ENCODE results near the gene CYP2A7. TPM values are rescaled to one million over a fixed set of nuclear protein-coding genes. Genes with fewer than 3 reads are reported as not detected.
"Not testable (repeated sequence)": the region's sequence is repeated elsewhere in the genome, so short reads cannot be mapped to it uniquely, and the experiment has no call there.

CYP2A7 gene
- not detected for total RNA-seq (2013)
- polyA plus RNA-seq = not detected
- not detected in 2 replicates for polyA minus RNA-seq
- total RNA-seq = 0 to 0.35 (median 0) reads per million in 11 experiments

GRCh38 chr19:40882062-40882461 is at the start of gene CYP2A7:
Gene CYP2A7, minus strand, starts transcription at chr19:40882231. Its CDS starts 21 bp downstream, at chr19:40882210.
- peak within 1 kb of the TSS in 1 of 2 donors; percentile 58 for H3K4me3 Mint-ChIP-seq

GRCh38 chr19:40930799-40931198 is 48.8 kb upstream of the CYP2A7 start:
- H3K4me3 ChIP-seq (replicated peaks in 1 of 3; ENCODE audit: low read depth in 2 of 3, low read length in 3 of 3); H3K79me2 ChIP-seq (ENCODE audit: insufficient read depth, low read length); H3K27ac ChIP-seq (ENCODE audit: low read depth in 1 of 2, low read length in 2 of 2); H3K9ac ChIP-seq (ENCODE audit: insufficient read depth, low read length, poor library complexity, severe bottlenecking); H2AFZ ChIP-seq (ENCODE audit: insufficient read depth, low read depth, low read length, poor library complexity, severe bottlenecking); H3K27me3 ChIP-seq (ENCODE audit: control insufficient read depth in 2 of 2, insufficient read depth in 2 of 2, low read length in 2 of 2); H3K36me3 ChIP-seq (replicated peaks in 1 of 2; ENCODE audit: control insufficient read depth in 1 of 2, insufficient read depth in 2 of 2, low read length in 2 of 2); DNase-seq; H3K9me3 ChIP-seq (replicated peaks in 1 of 2; ENCODE audit: control insufficient read depth in 1 of 2, insufficient read depth in 1 of 2, low read length in 2 of 2); H3K4me1 Mint-ChIP-seq; H4K20me1 ChIP-seq (ENCODE audit: insufficient read depth, low read length); H3K4me2 ChIP-seq (replicated peaks; ENCODE audit: extremely low read depth, low read length, poor library complexity, severe bottlenecking); intact Hi-C loops (cut with micrococcal nuclease); H3K4me3 Mint-ChIP-seq; H3K4me1 ChIP-seq (ENCODE audit: control insufficient read depth in 1 of 2, insufficient read depth in 2 of 2, low read length in 2 of 2); H3K36me3 Mint-ChIP-seq; H3K9me3 Mint-ChIP-seq; H3K27ac Mint-ChIP-seq: not testable (repeated sequence)
- H3K27me3 Mint-ChIP-seq (ENCODE audit: low read depth in 3 of 3) = peaks cover 4 to 24% (median 10%) of the 10 kb centered on the region in 3 donors
- 100% methylated on average over 1 of the region's 2 CpGs for WGBS (ENCODE audit: insufficient coverage)

More at GRCh38 chr19:40882062-40882461, at the start of gene CYP2A7:
- H3K36me3 ChIP-seq (replicated peaks in 1 of 2; ENCODE audit: control insufficient read depth in 1 of 2, insufficient read depth in 2 of 2, low read length in 2 of 2); DNase-seq; H3K36me3 Mint-ChIP-seq; H3K4me1 Mint-ChIP-seq; H3K4me1 ChIP-seq (ENCODE audit: control insufficient read depth in 1 of 2, insufficient read depth in 2 of 2, low read length in 2 of 2); intact Hi-C loops (cut with micrococcal nuclease); H3K79me2 ChIP-seq (ENCODE audit: insufficient read depth, low read length); H4K20me1 ChIP-seq (ENCODE audit: insufficient read depth, low read length); H3K4me2 ChIP-seq (replicated peaks; ENCODE audit: extremely low read depth, low read length, poor library complexity, severe bottlenecking); H3K27me3 ChIP-seq (ENCODE audit: control insufficient read depth in 2 of 2, insufficient read depth in 2 of 2, low read length in 2 of 2); H3K9me3 Mint-ChIP-seq; H3K9ac ChIP-seq (ENCODE audit: insufficient read depth, low read length, poor library complexity, severe bottlenecking); H3K27ac Mint-ChIP-seq; H3K4me3 ChIP-seq (replicated peaks in 1 of 3; ENCODE audit: low read depth in 2 of 3, low read length in 3 of 3); H2AFZ ChIP-seq (ENCODE audit: insufficient read depth, low read depth, low read length, poor library complexity, severe bottlenecking); H3K9me3 ChIP-seq (replicated peaks in 1 of 2; ENCODE audit: control insufficient read depth in 1 of 2, insufficient read depth in 1 of 2, low read length in 2 of 2); H3K27ac ChIP-seq (ENCODE audit: low read depth in 1 of 2, low read length in 2 of 2): not testable (repeated sequence)
- 100% methylated on average over 1 of the region's 3 CpGs for WGBS (ENCODE audit: insufficient coverage)
- peaks cover 36 to 49% (median 41%) of the 10 kb centered on the region in 3 donors for H3K27me3 Mint-ChIP-seq (ENCODE audit: low read depth in 3 of 3)

GRCh38 chr19:40929942-40930341 is 47.9 kb upstream of the CYP2A7 start:
- H3K4me3 ChIP-seq (replicated peaks in 1 of 3; ENCODE audit: low read depth in 2 of 3, low read length in 3 of 3); intact Hi-C loops (cut with micrococcal nuclease): not testable (repeated sequence)

More at GRCh38 chr19:40929942-40930341, 47.9 kb upstream of the CYP2A7 start:
- not testable (repeated sequence) for H3K27me3 ChIP-seq (ENCODE audit: control insufficient read depth in 2 of 2, insufficient read depth in 2 of 2, low read length in 2 of 2); H3K9me3 ChIP-seq (replicated peaks in 1 of 2; ENCODE audit: control insufficient read depth in 1 of 2, insufficient read depth in 1 of 2, low read length in 2 of 2); H3K36me3 ChIP-seq (replicated peaks in 1 of 2; ENCODE audit: control insufficient read depth in 1 of 2, insufficient read depth in 2 of 2, low read length in 2 of 2); H3K9ac ChIP-seq (ENCODE audit: insufficient read depth, low read length, poor library complexity, severe bottlenecking); H3K4me1 ChIP-seq (ENCODE audit: control insufficient read depth in 1 of 2, insufficient read depth in 2 of 2, low read length in 2 of 2); H3K4me3 Mint-ChIP-seq; H2AFZ ChIP-seq (ENCODE audit: insufficient read depth, low read depth, low read length, poor library complexity, severe bottlenecking); H3K9me3 Mint-ChIP-seq; H3K36me3 Mint-ChIP-seq; H4K20me1 ChIP-seq (ENCODE audit: insufficient read depth, low read length); H3K4me1 Mint-ChIP-seq; H3K79me2 ChIP-seq (ENCODE audit: insufficient read depth, low read length); H3K27ac ChIP-seq (ENCODE audit: low read depth in 1 of 2, low read length in 2 of 2); H3K4me2 ChIP-seq (replicated peaks; ENCODE audit: extremely low read depth, low read length, poor library complexity, severe bottlenecking); DNase-seq; H3K27ac Mint-ChIP-seq
- WGBS (ENCODE audit: insufficient coverage) = no CpG with 5 or more reads among the region's 3 CpGs
- H3K27me3 Mint-ChIP-seq (ENCODE audit: low read depth in 3 of 3) = peaks cover 4 to 24% (median 10%) of the 10 kb centered on the region in 3 donors

All from CD14-positive monocyte (primary cell).